GM19438 (cell line): Measurements from ENCODE around the gene CXXC5.

Experiments used
- ATAC-seq: cut with Tn5 transposase; IDR thresholded peaks from one replicate; pipeline ENCODE4 v1.9.1; 2021; ENCODE audit warnings: low read depth; ENCODE audit not compliant: unreplicated experiment

CXXC5 gene

GRCh38 chr5:139678751-139679750, 30.9 kb downstream of the CXXC5 start:
- ATAC-seq, result no peak

- ATAC-seq, result no peak
Measured at GRCh38 chr5:139680368-139681111, 32.4 kb downstream of the CXXC5 start.

- no peak for ATAC-seq
Measured at GRCh38 chr5:139681112-139681458, 32.9 kb downstream of the CXXC5 start.

- no peak for ATAC-seq
Measured at GRCh38 chr5:139681466-139681865, 33.3 kb downstream of the CXXC5 start.

GRCh38 chr5:139682016-139682975, 34.1 kb downstream of the CXXC5 start:
- ATAC-seq, result no peak

- ATAC-seq, result no peak
Measured at GRCh38 chr5:139683295-139684271, 35.4 kb downstream of the CXXC5 start.

GRCh38 chr5:139684350-139684880, 36.3 kb downstream of the CXXC5 start:
- ATAC-seq, result no peak

GRCh38 chr5:139684881-139685749, 37.0 kb downstream of the CXXC5 start:
- ATAC-seq, result no peak

- ATAC-seq, result no peak
Measured at GRCh38 chr5:139685886-139686285, 37.7 kb downstream of the CXXC5 start.

GRCh38 chr5:139686356-139686705, 38.2 kb downstream of the CXXC5 start:
- no peak for ATAC-seq

GRCh38 chr5:139686706-139687441, 38.7 kb downstream of the CXXC5 start:
- ATAC-seq, result no peak

GRCh38 chr5:139687656-139688055, 39.5 kb downstream of the CXXC5 start:
- no peak for ATAC-seq

GRCh38 chr5:139688088-139688702, 40.0 kb downstream of the CXXC5 start:
- ATAC-seq, result no peak

- ATAC-seq, result no peak
Measured at GRCh38 chr5:139688751-139689372, 40.7 kb downstream of the CXXC5 start.

GRCh38 chr5:139689631-139690063, 41.5 kb downstream of the CXXC5 start:
- ATAC-seq, result no peak

GRCh38 chr5:139690064-139690802, 42.1 kb downstream of the CXXC5 start:
- ATAC-seq, result no peak
